K562 (cell line): ENCODE data around the gene RALY. TPM values are rescaled to one million over a fixed set of nuclear protein-coding genes. Genes with fewer than 3 reads are reported as not detected.

ENCODE experiments used
- CBX3 ChIP-seq, 2 experiments: IDR thresholded peaks; 1 replicate in 1 of 2; 2 replicates in 1 of 2; pipeline ENCODE4 v1.6.1; 2012; ENCODE audit warnings: inconsistent platforms in 2 of 2, low read length in 2 of 2, borderline replicate concordance in 1 of 2, control low read depth in 1 of 2
- CTCF ChIP-seq, 3 experiments: IDR thresholded peaks in 2 of 3; conservative IDR thresholded peaks in 1 of 3; 2 replicates each; pipeline ENCODE4 v1.5.1; 2011 to 2012; ENCODE audit warnings: low read length in 3 of 3, mild to moderate bottlenecking in 3 of 3, control low read depth in 2 of 3, improper control_type of control experiment in 1 of 3, inconsistent platforms in 1 of 3, low read depth in 1 of 3, mixed read lengths in 1 of 3, moderate library complexity in 1 of 3; ENCODE audit not compliant: insufficient read depth in 2 of 3
- E2F6 ChIP-seq, 2 experiments: IDR thresholded peaks; 2 replicates each; pipeline ENCODE4 v1.6.1; 2011; ENCODE audit warnings: borderline replicate concordance in 1 of 2, control low read depth in 1 of 2, low read depth in 1 of 2, low read length in 1 of 2, mild to moderate bottlenecking in 1 of 2, mixed read lengths in 1 of 2, moderate library complexity in 1 of 2; ENCODE audit not compliant: insufficient read depth in 1 of 2, insufficient read length in 1 of 2, poor library complexity in 1 of 2, severe bottlenecking in 1 of 2; ENCODE audit errors: extremely low read depth in 1 of 2
- MYNN ChIP-seq, 2 experiments: sonication (generic); formaldehyde crosslinking in 1 of 2; IDR thresholded peaks; 2 replicates each; pipeline versions ENCODE4 v1.5.0 to v1.6.1; 2016 to 2020; ENCODE audit warnings: antibody characterized with exemption in 1 of 2, missing genetic modification reagents in 1 of 2
- TRIM28 ChIP-seq: fragments of 450-650 bp; IDR thresholded peaks from 2 replicates; pipeline ENCODE4 v1.6.1; 2017
- XRCC4 ChIP-seq: IDR thresholded peaks from one replicate; pipeline ENCODE4 v1.6.1; 2011; ENCODE audit not compliant: insufficient read depth, insufficient read length; ENCODE audit errors: extremely low read depth
- polyA plus RNA-seq, 8 experiments: library from polyadenylated mRNA; depleted of rRNA in 4 of 8; stranded (reverse) in 5 of 8; unstranded in 3 of 8; fragments of >200 nt; fragmentation: Nextera tagmentation in 2 of 8; fragmentation: Illumina TruSeq in 1 of 8; extraction: Ambion mirVana in 2 of 8; extraction: Trizol in 1 of 8; gene quantifications; 2 replicates each; pipeline versions ENCODE4 v1.2.1 to v1.2.3, GENCODE V29; 2011 to 2014; ENCODE audit warnings: inconsistent platforms in 1 of 8, missing spikeins in 1 of 8
- total RNA-seq, 7 experiments: library from RNA; depleted of rRNA in 6 of 7; stranded (reverse); fragments of >200 nt in 6 of 7; fragmentation: Illumina TruSeq in 2 of 7; extraction: Trizol in 2 of 7; gene quantifications; 2 replicates each; pipeline versions ENCODE4 v1.2.1 to v1.2.3, GENCODE V29; 2011 to 2021; ENCODE audit warnings: low replicate concordance in 1 of 7
- TF ChIP-seq, protein P1 (sequence below): fragments of 250-450 bp; sonication (Bioruptor Pico); IDR thresholded peaks from 2 replicates; pipeline ENCODE4 v1.4.0; 2020

RALY gene
- total and polyA plus RNA-seq, 9 of the 15 experiments (the other 6 are each of a cell fraction or from before 2014, with no cell fraction given), result 0.80 to 207 (median 128) TPM

DNA sequence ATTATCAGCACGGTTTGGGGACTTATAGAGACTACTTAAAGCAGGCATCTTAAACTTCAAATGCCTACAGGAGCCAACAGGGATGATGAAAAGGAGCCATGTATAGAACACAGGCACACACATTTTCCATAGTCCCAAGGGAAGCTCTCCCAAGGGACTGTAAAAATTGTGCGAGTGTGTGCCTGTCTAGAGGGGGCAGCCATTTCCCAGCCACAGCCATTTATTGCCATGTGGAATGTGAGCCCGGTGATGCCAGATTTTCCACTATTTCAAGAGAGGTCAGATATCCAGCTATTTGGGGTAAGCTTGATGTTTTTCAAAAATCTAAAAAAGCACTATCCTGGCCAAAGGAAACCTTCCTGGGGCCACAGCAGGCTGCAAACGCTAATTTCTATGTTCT, 24.1 kb upstream of the RALY start (continued):
- no peak for TF ChIP-seq MYNN (IDR thresholded peaks at IDR 0.05)
- TF ChIP-seq MYNN (CRISPR knock-in tag; IDR thresholded peaks at IDR 0.05), result no peak
- TF ChIP-seq, protein P1, sequence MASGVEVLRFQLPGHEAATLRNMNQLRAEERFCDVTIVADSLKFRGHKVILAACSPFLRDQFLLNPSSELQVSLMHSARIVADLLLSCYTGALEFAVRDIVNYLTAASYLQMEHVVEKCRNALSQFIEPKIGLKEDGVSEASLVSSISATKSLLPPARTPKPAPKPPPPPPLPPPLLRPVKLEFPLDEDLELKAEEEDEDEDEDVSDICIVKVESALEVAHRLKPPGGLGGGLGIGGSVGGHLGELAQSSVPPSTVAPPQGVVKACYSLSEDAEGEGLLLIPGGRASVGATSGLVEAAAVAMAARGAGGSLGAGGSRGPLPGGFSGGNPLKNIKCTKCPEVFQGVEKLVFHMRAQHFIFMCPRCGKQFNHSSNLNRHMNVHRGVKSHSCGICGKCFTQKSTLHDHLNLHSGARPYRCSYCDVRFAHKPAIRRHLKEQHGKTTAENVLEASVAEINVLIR, result no peak
- TF ChIP-seq XRCC4, result no peak
- TF ChIP-seq CTCF (IDR thresholded peaks at IDR 0.05 in 2 of 3, conservative IDR thresholded peaks at IDR 0.05 in 1 of 3; ENCODE audit: insufficient read depth in 2 of 3, low read depth in 1 of 3, low read length in 3 of 3), result no peak
- no peak for TF ChIP-seq E2F6 (IDR thresholded peaks at IDR 0.05; ENCODE audit: borderline replicate concordance in 1 of 2, extremely low read depth in 1 of 2, insufficient read depth in 1 of 2, insufficient read length in 1 of 2, low read depth in 1 of 2, low read length in 1 of 2, poor library complexity in 1 of 2, severe bottlenecking in 1 of 2)
- no peak for TF ChIP-seq CBX3 (IDR thresholded peaks at IDR 0.05; ENCODE audit: borderline replicate concordance in 1 of 2, low read length in 2 of 2)
- TF ChIP-seq TRIM28, result no peak
